ENCODE measurements around the gene TBX18.

DNA sequence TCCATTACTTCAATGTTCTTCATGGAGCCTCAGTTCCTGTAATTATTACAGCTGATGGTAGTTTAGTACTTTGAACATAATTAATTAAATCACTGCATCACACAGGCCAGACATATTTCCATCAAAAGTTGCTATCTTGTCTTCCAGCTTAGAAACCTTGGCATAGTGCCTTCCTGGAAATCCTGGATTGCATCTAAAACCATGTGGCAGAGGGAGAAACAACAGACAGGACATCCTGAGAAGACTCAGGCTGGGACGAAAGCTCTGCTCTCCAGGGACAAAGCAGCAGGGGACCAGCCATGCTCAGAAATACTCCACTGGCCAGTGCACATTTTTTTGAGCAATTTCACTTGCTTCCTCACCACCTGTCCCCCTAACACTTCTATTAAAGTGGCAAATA lies 55.3 kb downstream of the TBX18 start:
- TF ChIP-seq, protein P1, sequence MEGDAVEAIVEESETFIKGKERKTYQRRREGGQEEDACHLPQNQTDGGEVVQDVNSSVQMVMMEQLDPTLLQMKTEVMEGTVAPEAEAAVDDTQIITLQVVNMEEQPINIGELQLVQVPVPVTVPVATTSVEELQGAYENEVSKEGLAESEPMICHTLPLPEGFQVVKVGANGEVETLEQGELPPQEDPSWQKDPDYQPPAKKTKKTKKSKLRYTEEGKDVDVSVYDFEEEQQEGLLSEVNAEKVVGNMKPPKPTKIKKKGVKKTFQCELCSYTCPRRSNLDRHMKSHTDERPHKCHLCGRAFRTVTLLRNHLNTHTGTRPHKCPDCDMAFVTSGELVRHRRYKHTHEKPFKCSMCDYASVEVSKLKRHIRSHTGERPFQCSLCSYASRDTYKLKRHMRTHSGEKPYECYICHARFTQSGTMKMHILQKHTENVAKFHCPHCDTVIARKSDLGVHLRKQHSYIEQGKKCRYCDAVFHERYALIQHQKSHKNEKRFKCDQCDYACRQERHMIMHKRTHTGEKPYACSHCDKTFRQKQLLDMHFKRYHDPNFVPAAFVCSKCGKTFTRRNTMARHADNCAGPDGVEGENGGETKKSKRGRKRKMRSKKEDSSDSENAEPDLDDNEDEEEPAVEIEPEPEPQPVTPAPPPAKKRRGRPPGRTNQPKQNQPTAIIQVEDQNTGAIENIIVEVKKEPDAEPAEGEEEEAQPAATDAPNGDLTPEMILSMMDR (IDR thresholded peaks at IDR 0.05) = no peak
- no peak for TF ChIP-seq POLR2A (IDR thresholded peaks at IDR 0.05)
